ENCODE results near the gene PPP3R1. TPM values are rescaled to one million over a fixed set of nuclear protein-coding genes. Genes with fewer than 3 reads are reported as not detected.

Gene PPP3R1
- total and polyA plus RNA-seq, 12 donors = 11.8 to 169 (median 52.1) TPM

GRCh38 chr2:68237404-68237803, 14.9 kb downstream of the PPP3R1 start:
- Histone ChIP-seq H3K9me3 (replicated peaks in 1 of 3) (no peaks in the 10 kb centered on the region), H3K36me3 (replicated peaks in 1 of 2) (no peaks in the 10 kb centered on the region), H3K4me3 (no peak overlapping the region), H3K27ac (peak overlapping the region in 2 of 5 donors; percentile 14 to 25), H3K27me3 (no peaks in the 10 kb centered on the region), H3K4me1 (replicated peaks in 1 of 2) (peaks cover 38 to 75% of the 10 kb centered on the region in 2 donors)
- TF ChIP-seq POLR2A (IDR thresholded peaks at IDR 0.05) (peak in 1 of 2 donors; percentile 17), CTCF (IDR thresholded peaks at IDR 0.05) (no peak)
- intact Hi-C loops (cut with DNase I) = no loop called here
- no peak for DNase-seq
- WGBS, 4 donors = 50 to 56% (median 52%) methylated on average over 2 of the region's 2 CpGs

- TF ChIP-seq POLR2A (IDR thresholded peaks at IDR 0.05) (no peak), CTCF (IDR thresholded peaks at IDR 0.05) (no peak)
- H3K27ac ChIP-seq = peak overlapping the region in 2 of 5 donors; percentile 14 to 25
- DNase-seq = no peak
- H3K9me3 ChIP-seq (replicated peaks in 1 of 3) = no peaks in the 10 kb centered on the region
- no peaks in the 10 kb centered on the region for H3K27me3 ChIP-seq
- intact Hi-C loops (cut with DNase I) = no loop called here
- no peak overlapping the region for H3K4me3 ChIP-seq
- H3K36me3 ChIP-seq (replicated peaks in 1 of 2) = no peaks in the 10 kb centered on the region
- H3K4me1 ChIP-seq (replicated peaks in 1 of 2) = peaks cover 38 to 75% of the 10 kb centered on the region in 2 donors
These were observed 15.5 kb downstream of the PPP3R1 start for GRCh38 chr2:68236876-68237275.

- Histone ChIP-seq H3K4me3 (no peak overlapping the region), H3K27me3 (no peaks in the 10 kb centered on the region), H3K36me3 (replicated peaks in 1 of 2) (no peaks in the 10 kb centered on the region), H3K9me3 (replicated peaks in 1 of 3) (no peaks in the 10 kb centered on the region), H3K4me1 (replicated peaks in 1 of 2) (peaks cover 44 to 76% of the 10 kb centered on the region in 2 donors), H3K27ac (peak overlapping the region in 1 of 5 donors; percentile 25)
- WGBS, 4 donors = 48 to 79% (median 62%) methylated on average over 4 of the region's 4 CpGs
- DNase-seq = no peak
- intact Hi-C loops (cut with DNase I) = no loop called here
- TF ChIP-seq CTCF (IDR thresholded peaks at IDR 0.05) (no peak), POLR2A (IDR thresholded peaks at IDR 0.05) (no peak)
These were observed 16.1 kb downstream of the PPP3R1 start for GRCh38 chr2:68236103-68236734.

- intact Hi-C loops (cut with DNase I) = no loop called here
- no peak for DNase-seq
- no peaks in the 10 kb centered on the region for H3K36me3 ChIP-seq (replicated peaks in 1 of 2)
- no peak overlapping the region for H3K27ac ChIP-seq
- H3K27me3 ChIP-seq = no peaks in the 10 kb centered on the region
- TF ChIP-seq POLR2A (IDR thresholded peaks at IDR 0.05) = no peak
- no peak for TF ChIP-seq CTCF (IDR thresholded peaks at IDR 0.05)
- no peaks in the 10 kb centered on the region for H3K9me3 ChIP-seq (replicated peaks in 1 of 3)
- 94 to 98% (median 96%) methylated on average over 1 of the region's 1 CpG for WGBS, 4 donors
- H3K4me1 ChIP-seq (replicated peaks in 1 of 2) = peaks cover 55 to 75% of the 10 kb centered on the region in 2 donors
- no peak overlapping the region for H3K4me3 ChIP-seq
These were observed 17.2 kb downstream of the PPP3R1 start for GRCh38 chr2:68235090-68235489.
